ENCODE results near the gene CRYBG2. TPM values are rescaled to one million over a fixed set of nuclear protein-coding genes. Genes with fewer than 3 reads are reported as not detected.

The CRYBG2 gene
- total RNA-seq, 4 donors from 2014 or later, result 42.0 to 51.9 (median 51.8) TPM; not detected in 1

GRCh38 chr1:26357121-26357602 lies 3.2 kb upstream of the CRYBG2 start:
- Histone ChIP-seq H3K36me3 (no peaks in the 10 kb centered on the region), H3K27me3 (peaks cover 0 to 15% of the 10 kb centered on the region in 2 donors), H3K4me1 (peaks cover 9 to 58% (median 12%) of the 10 kb centered on the region in 4 donors), H3K4me3 (no peak overlapping the region), H3K9me3 (no peaks in the 10 kb centered on the region), H3K27ac (peak overlapping the region in 3 of 4 donors; percentile 59 to 88 (median 76))
- DNase-seq, result peak in 2 of 3 donors; percentile 90 to 91
- TF ChIP-seq CTCF (IDR thresholded peaks at IDR 0.05), result no peak
- peak in 1 of 2 donors; percentile 80 for TF ChIP-seq POLR2A (IDR thresholded peaks at IDR 0.05)

GRCh38 chr1:26356106-26356505 lies 2.2 kb upstream of the CRYBG2 start:
- Histone ChIP-seq H3K4me1 (peaks cover 9 to 59% (median 12%) of the 10 kb centered on the region in 4 donors), H3K9me3 (no peaks in the 10 kb centered on the region), H3K27me3 (peaks cover 0 to 11% of the 10 kb centered on the region in 2 donors), H3K4me3 (no peak overlapping the region), H3K36me3 (no peaks in the 10 kb centered on the region), H3K27ac (peak overlapping the region in 2 of 4 donors; percentile 76 to 88)
- no peak for DNase-seq
- no peak for TF ChIP-seq CTCF (IDR thresholded peaks at IDR 0.05)
- no peak for TF ChIP-seq POLR2A (IDR thresholded peaks at IDR 0.05)

GRCh38 chr1:26354972-26355371 lies 1.0 kb upstream of the CRYBG2 start:
- TF ChIP-seq POLR2A (IDR thresholded peaks at IDR 0.05) (no peak), CTCF (IDR thresholded peaks at IDR 0.05) (no peak)
- Histone ChIP-seq H3K9me3 (no peaks in the 10 kb centered on the region), H3K27ac (peak overlapping the region in 3 of 4 donors; percentile 59 to 80 (median 75)), H3K4me1 (peaks cover 0 to 51% (median 6%) of the 10 kb centered on the region in 4 donors), H3K27me3 (peaks cover 0 to 2% of the 10 kb centered on the region in 2 donors), H3K4me3 (no peak overlapping the region), H3K36me3 (no peaks in the 10 kb centered on the region)
- no peak for DNase-seq

- Histone ChIP-seq H3K4me1 (peaks cover 0 to 42% (median 4%) of the 10 kb centered on the region in 4 donors), H3K9me3 (no peaks in the 10 kb centered on the region), H3K27ac (peak overlapping the region in 3 of 4 donors; percentile 59 to 80 (median 79)), H3K36me3 (no peaks in the 10 kb centered on the region), H3K27me3 (no peaks in the 10 kb centered on the region), H3K4me3 (peak overlapping the region in 2 of 4 donors; percentile 36 to 39)
- no peak for DNase-seq
- no peak for TF ChIP-seq POLR2A (IDR thresholded peaks at IDR 0.05)
- TF ChIP-seq CTCF (IDR thresholded peaks at IDR 0.05), result no peak
These were observed 595 bp downstream of the CRYBG2 start for GRCh38 chr1:26353210-26353859.

GRCh38 chr1:26352338-26352679 lies 1.6 kb downstream of the CRYBG2 start:
- Histone ChIP-seq H3K27me3 (no peaks in the 10 kb centered on the region), H3K9me3 (no peaks in the 10 kb centered on the region), H3K36me3 (no peaks in the 10 kb centered on the region), H3K27ac (peak overlapping the region in 3 of 4 donors; percentile 59 to 80 (median 79)), H3K4me1 (peaks cover 0 to 33% (median 3%) of the 10 kb centered on the region in 4 donors), H3K4me3 (peak overlapping the region in 2 of 4 donors; percentile 36 to 39)
- TF ChIP-seq CTCF (IDR thresholded peaks at IDR 0.05), result no peak
- TF ChIP-seq POLR2A (IDR thresholded peaks at IDR 0.05), result no peak
- DNase-seq, result no peak

Measured in Peyer's patch (tissue), 4 donors.